Measurements from ENCODE around the gene SHLD1.

The SHLD1 gene

DNA sequence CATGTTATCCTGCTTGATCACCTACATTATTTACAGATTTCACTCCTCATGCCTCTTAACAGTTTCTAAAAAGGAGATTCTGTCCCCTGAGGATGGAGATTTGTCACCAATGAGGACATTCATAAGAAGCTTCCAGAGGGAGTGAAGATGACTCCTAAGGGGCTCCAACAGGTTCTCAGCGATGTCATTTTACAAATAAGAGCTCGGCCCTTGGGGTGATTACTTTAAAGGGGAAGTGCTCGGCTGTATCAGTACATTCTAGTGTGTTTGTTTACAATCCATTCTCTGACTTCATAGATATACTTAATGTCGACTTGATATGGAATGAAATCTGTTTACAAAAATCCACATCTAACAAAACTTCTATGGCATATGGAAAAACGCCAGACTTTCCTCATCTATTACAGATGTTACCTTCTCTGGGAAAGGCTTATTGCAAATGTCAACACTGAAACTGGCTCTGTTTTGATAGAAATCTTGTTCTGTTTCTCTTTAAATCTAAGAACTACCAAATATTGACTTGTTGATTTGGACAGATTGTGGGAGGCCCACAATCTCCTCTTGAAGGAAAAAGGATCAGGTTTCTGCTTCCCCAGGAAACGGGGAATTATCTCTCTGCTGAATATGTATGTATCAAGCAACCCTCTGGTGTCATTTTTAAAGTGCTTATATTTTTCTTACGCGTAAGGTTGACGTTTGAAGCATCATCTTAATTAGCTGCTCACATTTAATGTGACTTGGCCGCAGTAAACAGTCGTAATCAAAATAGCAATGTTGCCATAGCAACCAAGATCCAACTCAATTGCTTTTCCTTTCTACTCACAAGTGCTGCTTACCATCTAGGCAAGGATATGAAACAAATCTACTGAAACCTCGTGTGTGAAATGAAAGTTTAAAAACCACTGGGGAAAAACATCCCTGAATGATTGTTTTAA, 95.7 kb downstream of the SHLD1 start:
- peak in 3 of 56 donors; percentile 20 to 52 (median 34) for DNase-seq

GRCh38 chr20:5848711-5849505, 98.7 kb downstream of the SHLD1 start:
- DNase-seq = no peak

- no peak for DNase-seq
These were observed 105.7 kb downstream of the SHLD1 start for GRCh38 chr20:5855939-5856338.

DNA sequence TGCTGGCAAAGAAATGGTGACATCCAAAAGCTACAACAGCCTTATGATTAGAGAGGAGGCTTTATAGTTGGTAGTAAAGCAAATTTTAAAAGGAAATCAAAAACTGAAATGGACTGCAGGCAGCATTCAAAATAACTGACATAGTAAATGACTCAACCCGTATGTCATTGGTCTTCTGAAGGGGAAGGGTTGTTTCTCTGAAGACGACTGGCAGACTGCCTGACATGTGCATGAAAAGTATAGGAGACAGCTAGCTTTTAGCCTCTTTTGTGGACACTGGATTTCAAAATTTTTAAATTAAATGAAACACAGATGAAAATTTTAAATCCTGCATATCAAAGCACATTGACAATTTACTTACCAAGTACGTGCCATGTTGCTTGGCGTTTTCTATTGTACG, 109.4 kb downstream of the SHLD1 start:
- no peak for DNase-seq

DNA sequence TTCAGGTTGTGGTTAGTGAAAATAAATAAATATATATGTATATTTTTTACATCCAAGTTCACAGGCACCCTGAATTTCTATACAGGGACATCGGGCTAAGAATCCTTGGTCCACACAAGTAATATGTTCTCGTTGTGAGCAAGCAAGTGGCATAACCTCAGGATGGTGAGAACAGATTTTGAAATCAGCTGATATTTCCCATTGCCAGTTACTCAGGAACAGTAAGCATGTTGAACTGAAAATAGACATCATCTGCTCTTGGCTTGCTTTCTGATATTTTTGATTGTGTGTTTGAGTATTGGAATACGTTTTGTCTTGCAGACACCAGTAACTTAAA, 112.5 kb downstream of the SHLD1 start:
- no peak for DNase-seq

DNA sequence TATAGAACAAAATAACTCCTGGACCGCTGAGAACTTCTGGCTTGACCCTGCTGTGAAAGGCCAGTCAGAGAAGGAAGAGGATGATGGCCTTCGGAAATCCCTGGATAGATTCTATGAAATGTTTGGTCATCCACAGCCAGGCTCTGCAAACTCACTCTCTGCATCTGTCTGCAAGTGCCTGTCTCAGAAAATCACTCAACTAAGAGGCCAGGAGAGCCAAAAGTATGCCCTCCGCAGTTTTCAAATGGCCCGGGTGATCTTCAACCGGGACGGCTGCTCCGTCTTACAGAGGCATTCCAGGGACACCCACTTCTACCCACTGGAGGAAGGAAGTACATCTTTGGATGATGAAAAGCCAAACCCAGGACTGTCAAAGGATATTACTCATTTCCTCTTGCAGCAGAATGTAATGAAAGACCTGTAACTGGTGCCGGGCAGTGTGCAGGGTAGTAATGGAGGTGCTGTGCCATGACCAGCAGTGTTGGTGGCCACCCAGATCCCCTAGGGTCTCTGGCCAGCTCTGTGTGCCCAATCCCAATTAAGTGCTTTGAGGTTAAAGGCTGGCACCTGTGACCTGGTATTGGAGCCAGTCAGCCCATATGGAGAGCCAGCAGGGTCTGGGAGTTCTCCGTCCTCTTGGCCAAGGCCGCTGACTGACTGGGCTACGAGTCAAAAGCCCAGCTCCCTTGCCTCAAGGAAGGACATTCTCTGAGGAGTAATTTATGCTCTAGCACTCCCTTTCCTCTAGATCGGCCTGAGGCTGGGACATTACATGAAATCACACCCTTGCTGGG, 113.0 kb downstream of the SHLD1 start:
- peak in 9 of 56 donors; percentile 6 to 36 (median 27) for DNase-seq

- DNase-seq = no peak
These were observed 114.2 kb downstream of the SHLD1 start for GRCh38 chr20:5864428-5864827.

DNA sequence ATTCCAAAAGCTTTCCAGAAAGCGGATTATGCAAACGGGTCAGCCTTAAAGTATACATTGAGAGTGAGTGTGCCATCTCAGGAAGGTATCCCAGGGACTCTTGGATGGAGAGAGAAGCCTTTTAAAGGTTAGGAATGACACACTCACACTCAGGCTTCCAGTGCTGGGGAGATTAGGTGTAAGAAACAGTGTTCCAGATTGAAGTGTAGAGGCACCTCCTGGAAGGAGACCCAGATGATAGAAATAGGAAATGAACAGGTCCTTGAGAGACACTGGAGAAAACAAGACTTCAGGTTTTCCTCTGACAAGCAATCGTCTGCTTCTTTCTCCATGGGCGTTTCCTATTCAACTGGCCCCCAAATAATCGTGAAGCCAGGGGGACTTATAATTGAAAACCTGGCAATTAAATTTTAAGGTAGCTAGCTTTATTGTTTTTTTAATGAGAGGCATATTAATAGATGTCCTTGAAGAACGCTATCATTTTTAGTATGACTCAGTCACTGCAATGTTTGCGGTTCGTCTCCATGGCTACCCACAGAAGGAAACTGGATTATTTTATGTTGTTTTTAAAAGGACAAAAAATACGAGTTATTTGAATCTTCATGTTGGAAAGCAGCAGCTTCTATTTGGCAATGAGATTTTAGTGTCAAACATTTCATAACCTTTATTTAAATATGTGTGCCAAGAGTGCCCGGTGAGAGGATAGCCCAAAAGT, 114.8 kb downstream of the SHLD1 start:
- DNase-seq = peak in 1 of 56 donors; percentile 4

DNA sequence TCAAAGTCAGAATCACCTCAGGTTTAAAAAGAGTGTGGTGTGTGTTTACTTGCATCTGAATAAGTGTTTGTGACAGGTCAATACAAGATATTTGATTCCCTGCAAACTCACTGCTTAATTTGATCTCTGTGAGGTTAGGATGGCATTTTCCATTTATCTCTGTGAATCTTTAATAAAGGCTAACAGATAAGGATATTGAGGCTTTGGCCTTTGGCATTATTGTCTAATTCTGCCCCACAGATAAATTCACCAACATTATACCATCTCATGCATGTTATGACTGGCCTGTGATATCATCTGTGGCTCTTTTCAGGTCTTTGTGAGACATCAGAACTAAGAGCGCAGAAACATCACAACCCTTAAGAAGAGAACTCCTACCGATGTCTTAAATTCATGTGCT, 115.4 kb downstream of the SHLD1 start:
- DNase-seq = no peak

GRCh38 chr20:5870568-5870981, 120.4 kb downstream of the SHLD1 start:
- no peak for DNase-seq

- DNase-seq = no peak
These were observed 121.5 kb downstream of the SHLD1 start for GRCh38 chr20:5871459-5872410.

- DNase-seq = no peak
These were observed 126.9 kb downstream of the SHLD1 start for GRCh38 chr20:5877128-5877527.

DNA sequence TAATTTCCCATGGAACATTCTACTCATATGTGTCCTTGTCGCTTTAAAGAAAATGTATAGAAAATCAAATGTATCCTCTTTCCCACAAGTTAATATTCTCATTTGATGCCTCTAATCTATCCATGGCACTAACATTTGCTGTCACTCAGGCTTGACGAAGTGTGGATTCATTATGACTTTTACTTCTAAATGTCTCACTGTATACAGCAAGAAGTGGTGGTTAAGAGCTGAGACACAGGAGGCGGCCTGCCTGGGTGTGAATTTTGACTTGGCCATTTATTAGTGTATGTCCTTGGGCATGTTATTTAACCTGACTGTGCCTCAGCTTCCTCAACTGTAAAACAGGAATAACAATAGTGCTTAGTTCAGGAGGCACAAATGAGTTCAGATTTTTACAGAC, 130.1 kb downstream of the SHLD1 start:
- no peak for DNase-seq

GRCh38 chr20:5881703-5882102, 131.5 kb downstream of the SHLD1 start:
- DNase-seq = no peak

DNA sequence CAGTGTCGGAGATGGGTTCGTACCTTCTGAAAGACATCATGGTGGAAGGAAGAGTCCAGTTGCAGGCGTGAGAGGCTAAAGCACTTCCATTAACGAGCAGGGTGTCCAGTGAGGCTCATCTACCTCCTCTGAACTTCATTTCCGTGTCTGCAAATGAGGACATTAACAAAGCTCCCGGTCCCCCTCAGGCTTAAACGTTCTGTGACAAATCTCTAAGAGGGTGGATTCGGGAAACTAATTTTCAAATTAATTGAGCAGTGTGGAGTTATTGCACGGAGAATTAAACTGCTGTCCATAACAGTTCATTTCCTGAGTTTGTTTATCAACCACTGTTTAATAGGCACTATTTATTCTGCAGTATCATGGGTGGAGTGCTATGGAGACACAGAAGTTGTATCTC, 132.0 kb downstream of the SHLD1 start:
- no peak for DNase-seq

DNA sequence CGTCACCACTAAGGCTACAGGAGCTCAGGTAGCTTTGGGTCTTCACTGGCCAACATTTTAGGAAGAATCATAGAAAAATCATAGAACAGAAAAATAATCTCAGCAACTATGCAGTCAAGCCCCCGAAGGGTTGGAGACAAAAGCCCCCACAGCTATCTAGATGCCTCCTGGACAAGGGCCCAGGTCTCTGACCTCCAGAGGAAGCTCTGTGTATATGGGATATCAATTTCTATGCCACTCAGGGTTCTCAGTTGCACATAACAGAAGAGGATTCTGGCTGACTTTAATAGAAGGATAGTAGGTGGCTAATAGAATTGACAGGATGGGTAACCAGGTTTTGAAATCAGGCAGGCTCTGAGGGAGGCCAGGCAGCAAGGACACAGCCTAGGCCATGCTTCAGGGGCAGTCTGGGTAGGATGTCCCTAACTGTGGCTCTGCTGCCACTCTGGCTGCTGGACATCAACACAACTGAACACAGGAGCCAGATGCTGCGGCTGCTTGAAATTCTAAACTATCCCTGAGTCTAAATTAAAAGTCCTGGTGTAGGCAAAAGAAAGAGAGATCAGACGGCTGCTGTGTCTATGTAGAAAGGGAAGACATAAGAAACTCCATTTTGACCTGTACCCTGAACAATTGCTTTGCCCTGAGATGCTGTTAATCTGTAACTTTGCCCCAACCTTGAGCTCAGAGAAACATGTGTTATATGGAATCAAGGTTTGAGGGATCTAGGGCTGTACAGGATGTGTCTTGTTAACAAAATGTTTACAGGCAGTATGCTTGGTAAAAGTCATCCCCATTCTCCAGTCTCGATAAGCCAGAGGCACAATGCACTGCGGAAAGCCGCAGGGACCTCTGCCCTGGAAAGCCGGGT, 134.5 kb downstream of the SHLD1 start:
- DNase-seq = no peak

DNA sequence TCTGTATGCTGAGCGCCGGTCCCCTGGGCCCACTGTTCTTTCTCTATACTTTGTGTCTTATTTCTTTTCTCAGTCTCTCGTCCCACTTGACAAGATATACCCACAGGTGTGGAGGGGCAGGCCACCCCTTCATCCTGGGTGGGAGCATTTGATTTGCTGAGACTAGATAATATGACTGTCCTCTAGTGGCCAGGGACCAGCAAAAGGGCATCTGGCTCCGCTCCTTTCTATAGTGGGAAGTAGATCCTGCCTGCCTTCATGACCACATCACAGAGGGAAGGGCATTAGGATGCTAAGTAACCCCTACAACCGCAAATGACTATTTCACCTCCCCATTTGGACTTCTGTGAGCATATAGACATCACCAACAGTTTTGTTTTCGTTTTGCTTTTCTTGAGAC, 135.7 kb downstream of the SHLD1 start:
- DNase-seq = no peak

- no peak for DNase-seq
These were observed 136.6 kb downstream of the SHLD1 start for GRCh38 chr20:5886788-5887187.

DNA sequence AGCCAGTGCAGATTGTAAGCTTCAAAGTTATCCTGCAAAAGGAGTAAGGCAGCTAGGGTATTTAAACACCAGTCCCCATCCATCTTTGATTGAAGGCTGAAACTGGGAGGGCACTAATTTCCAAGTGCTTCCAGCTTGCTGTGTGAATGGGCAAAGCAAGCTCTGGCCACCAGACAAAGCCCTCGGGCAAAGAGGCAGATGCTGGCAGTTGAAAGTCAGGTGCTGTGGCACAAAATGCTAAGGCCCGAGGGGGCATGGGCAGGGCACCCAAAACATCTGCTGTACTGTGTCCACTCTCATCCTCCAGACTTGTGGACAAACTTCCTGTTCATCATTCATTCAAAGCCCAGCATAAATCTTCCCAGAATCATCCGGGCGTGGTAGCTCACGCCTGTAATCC, 137.2 kb downstream of the SHLD1 start:
- no peak for DNase-seq
